GM18873 (cell line): ENCODE results near the gene PRPF40B.
"Not testable (repeated sequence)": the region's sequence is repeated elsewhere in the genome, so short reads cannot be mapped to it uniquely, and the experiment has no call there.

Experiments
- ATAC-seq: cut with Tn5 transposase; IDR thresholded peaks from one replicate; pipeline ENCODE4 v1.9.1; 2021; ENCODE audit warnings: mild to moderate bottlenecking, moderate library complexity, moderate number of reproducible peaks; ENCODE audit not compliant: unreplicated experiment, low FRiP score

The PRPF40B gene

GRCh38 chr12:49623142-49623904 lies at the start of gene PRPF40B:
PRPF40B (plus strand) TSS chr12:49623561; CDS start chr12:49623591, 30 bp downstream.
- ATAC-seq: peak; percentile 53

DNA sequence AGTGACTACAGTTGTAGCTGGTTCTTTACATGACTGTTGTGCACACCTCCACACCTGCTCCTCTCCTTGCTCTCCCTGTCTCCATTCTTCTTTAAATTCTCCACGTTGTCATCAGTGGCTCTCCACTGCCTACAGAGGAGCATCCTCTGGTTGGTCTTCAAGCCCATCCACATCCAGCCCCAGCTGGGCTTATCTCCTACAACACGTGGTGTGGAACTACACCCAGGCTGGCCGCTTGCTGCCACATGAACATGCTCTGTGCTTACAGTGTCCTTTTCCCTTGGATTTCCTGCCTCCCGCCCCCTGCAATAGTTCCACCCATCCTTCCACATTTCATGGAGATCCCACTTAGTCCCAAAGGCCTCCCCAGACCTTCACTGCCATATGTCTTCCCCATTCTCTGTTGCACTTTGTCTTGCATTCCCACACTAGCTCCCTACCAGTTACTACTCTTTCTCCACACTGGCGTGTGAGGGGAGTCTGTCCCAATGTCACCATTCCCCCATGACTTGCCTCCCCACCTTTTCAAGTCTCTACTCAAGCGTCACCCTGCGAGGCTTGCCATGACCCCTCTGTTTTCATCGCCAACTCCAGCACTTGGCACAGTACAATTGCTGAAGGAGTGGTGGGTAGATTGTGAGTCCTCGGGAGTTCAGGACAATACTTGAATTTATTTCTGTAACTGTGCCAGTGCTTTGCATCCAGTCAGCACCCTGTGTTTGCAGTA lies 45.6 kb upstream of the PRPF40B start:
- no peak for ATAC-seq

DNA sequence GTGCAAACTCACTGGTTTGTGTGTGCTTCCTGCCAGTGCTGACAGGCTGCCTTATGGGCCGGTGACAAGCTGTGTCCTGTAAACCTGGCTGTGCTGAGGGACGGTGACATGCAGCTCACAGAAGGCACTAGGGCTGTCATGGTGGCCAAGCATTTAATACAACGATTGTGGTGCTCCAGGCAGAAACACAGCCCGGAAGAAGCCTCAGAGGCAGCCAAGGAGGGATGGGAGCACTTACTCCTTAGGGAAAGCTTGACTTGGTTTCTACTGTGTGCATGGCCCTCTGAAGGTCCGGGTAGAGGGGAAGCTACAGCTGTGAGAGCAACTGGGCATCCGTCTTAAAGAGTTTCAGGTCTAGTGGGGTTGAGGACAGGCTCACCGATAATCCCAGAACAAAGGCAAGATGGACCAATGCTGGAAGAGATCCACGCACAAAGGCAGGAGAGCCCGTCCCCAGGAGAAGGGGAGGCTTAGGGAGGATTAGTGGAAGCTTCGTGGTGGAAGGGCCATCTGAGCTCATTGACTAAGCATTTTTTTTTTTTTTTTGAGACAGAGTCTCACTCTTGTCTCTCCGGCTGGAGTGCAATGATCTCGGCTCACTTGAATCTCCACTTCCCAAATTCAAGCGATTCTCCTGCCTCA lies 44.8 kb upstream of the PRPF40B start:
- no peak for ATAC-seq

GRCh38 chr12:49580572-49581535 lies 42.5 kb upstream of the PRPF40B start:
- ATAC-seq: no peak

DNA sequence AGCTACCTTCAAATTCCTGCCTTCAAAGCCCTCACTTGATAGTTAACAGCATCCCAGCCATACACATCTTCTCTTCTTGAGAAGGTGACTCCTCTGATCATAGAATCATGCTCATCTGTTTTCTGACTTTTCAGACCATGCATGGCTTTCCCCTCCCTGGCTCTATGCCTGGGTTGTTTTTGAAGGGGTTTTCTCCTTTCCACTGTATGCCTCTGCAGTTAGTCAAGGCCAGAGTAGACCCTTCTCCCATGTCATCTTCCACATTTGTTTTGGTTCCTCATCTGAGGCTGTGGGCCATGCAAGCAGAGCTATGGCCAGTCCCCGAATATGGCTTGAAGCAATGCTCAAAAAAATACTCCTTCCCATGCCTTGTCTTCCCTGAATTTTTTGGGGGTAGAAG lies 41.2 kb upstream of the PRPF40B start:
- ATAC-seq: no peak

DNA sequence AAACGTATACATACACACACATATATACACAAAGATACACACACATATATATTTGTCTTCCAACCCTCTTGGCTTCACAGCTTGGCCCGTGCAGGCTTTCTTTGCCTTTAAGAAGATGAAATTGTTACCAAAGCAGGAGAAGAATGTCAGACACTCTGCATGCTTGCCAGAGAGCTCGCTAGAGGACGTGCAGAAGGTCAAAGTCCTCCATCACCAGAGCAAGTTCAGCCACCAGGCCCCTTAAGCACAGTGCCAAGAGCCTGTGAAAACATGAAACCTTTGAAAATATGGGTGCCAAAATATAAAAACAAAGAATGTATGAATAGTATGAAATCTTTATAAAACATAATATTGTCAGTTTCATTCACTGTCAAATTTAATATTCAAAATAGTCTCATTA lies 40.5 kb upstream of the PRPF40B start:
- no peak for ATAC-seq

DNA sequence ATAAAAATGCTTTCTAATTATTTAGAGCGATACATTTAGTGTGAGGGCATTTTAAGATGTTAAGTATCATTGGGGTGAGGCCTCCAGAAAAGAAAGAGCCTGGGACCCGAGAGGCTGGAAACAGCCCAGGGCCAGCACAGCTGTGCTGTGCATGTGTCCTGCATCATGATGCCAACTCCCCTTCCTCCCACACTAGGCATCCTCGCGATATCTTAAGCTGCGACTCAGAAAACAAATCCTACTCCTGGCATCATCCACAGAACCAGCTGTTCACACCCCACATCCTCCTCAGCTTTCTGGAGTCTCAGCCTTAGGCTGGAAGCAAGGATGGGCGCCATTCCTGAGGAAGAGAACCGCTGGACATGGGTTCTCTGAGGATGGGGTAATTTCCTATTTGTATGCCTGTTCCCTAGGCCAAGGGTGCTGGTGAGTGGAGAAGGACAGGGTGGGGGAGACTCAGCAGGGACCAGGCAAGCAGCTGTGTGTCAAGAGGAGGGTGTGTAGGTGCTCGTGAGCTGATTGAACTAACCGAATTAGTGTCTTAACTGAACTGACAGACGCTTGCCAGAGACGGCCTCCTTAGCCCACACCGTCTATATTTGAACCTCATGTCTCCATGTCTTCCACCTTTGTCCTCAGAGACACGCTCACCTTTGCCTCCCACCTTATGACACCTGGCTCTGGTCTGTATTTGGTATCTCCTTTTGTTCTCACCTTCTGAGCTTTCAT lies 39.8 kb upstream of the PRPF40B start:
- no peak for ATAC-seq

DNA sequence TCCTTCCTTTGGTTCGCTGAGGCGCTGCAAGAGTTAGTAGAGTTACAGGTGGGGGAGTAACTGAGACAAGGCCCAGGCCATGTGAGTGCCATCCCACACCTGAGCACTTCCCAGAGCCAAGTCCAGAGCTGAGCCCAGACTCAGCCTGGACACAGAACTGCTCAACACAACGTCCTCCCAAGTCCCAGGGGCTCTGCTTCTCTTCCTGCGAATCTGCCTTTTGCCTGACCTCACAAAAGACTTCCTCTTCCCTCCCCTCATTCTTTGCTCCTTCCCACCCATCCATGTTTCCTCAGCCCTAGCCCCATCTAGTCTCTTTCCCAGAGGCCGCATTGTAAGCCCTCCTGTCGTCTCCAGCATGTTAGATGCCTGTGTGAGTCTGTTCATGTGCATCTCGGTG lies 38.8 kb upstream of the PRPF40B start:
- ATAC-seq: no peak

- no peak for ATAC-seq
Measured at GRCh38 chr12:49585477-49586459, 37.6 kb upstream of the PRPF40B start.

DNA sequence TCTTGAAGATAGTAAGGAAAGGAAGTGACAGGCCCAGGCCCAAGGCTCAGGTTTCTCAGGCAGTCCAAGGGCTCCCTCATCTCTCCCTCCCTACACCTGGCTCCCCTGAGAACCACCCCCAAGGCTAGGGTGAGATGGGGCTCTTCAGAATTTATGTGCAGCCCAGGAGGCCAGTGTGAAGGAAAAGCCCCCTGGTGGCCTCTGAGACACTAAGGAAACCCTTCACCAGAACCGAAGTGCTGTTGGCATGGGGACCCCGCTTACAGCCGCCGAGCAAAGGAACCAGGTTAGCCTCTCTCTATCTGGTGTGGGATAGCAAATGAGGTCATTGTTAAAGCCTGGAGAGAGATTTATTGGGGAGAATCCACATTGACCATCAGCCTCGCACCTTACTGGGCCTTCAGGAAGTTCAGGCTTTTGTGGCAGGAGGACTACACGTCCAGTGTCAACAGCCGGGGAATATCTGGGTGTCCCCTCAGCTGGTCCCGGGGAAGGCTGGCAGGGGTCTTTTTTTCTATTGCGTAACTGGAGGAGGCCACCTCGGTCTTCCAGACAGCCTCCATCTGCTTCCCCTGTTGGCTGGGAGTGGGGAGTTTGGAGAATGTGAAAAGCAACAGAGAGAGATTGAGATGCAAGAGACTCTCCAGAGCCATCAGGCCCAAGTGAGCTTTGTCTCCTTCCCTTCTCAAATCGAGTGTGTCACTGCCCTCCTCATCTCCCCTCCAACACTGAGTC lies 36.0 kb upstream of the PRPF40B start:
- ATAC-seq: no peak

- no peak for ATAC-seq
Measured at GRCh38 chr12:49588281-49588680, 35.1 kb upstream of the PRPF40B start.

GRCh38 chr12:49588721-49589516 lies 34.4 kb upstream of the PRPF40B start:
- ATAC-seq: no peak

DNA sequence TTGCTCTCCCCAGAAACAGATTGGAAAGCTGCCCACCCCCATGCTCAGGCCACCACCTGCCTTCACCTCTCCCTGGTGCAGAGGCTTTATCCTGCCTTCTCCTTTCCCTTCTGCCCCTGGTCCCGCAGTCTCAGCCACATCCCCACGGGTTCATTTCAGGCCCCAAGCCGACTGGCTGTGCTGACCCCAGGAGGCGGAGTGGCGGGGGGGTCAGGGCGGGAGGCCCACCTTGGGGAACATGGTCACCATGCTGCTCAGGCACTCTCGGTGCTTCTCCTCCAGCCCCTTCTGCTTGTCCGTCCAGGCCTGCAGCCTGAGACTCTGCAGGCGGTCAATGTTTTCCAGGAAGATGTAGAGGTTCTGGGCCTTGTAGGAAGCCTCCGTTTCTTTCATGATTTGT lies 24.8 kb upstream of the PRPF40B start:
- no peak for ATAC-seq

DNA sequence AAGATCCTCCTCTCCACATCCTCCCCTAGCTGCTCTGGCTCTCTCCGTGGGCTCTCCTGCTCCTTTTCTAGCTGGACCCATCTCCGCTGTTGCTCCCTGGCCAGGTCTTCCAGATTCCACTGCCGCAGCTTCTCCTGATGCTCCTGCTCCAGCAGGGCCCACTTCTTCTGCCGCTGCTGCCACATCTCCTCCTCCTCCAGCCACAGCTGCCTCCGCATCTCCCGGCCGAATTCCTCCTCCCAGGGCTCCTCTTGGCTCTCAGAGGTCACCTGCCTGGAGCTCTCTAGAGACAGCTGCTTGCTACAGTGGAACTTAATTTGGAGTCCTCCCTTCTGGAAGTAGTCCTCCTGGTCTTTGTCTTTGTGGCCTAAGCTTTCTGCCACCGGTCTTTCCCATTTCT lies 23.4 kb upstream of the PRPF40B start:
- no peak for ATAC-seq

- ATAC-seq: no peak
Measured at GRCh38 chr12:49603721-49604120, 19.6 kb upstream of the PRPF40B start.

DNA sequence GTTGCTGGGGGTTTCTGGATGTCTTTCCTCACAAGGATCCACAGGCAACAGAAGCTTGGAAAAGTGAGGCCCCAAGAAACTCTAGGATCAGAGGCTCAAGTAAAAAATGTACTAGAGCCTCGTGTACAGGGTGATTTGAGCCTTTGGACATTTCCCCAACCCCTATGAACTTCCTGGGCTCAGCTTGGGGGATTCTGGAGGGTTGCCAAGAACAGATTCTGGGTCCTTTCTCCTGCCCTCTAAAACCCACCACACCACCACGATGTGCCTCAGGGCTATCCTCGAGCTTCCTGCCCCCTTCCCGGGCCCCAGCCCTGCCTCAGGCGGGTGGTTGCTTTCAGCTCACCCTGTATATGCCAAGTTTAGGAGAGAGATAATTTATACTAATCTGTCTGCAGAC lies 18.5 kb upstream of the PRPF40B start:
- ATAC-seq: no peak

- ATAC-seq: not testable (repeated sequence)
Measured at GRCh38 chr12:49605539-49605938, 17.8 kb upstream of the PRPF40B start, which contains the start of gene FAM186B. FAM186B (minus strand) TSS chr12:49605639; CDS start chr12:49605477, 162 bp downstream.
